HG02943 (cell line): Measurements from ENCODE around the gene HDGF.

Experiments
- ATAC-seq: cut with Tn5 transposase; IDR thresholded peaks from one replicate; pipeline ENCODE4 v1.9.1; 2021; ENCODE audit warnings: mild to moderate bottlenecking, low read depth, moderate library complexity; ENCODE audit not compliant: unreplicated experiment

HDGF gene

GRCh38 chr1:156703741-156704140 lies 47.7 kb downstream of the HDGF start:
- no peak for ATAC-seq

GRCh38 chr1:156703336-156703735 lies 48.1 kb downstream of the HDGF start:
- ATAC-seq = no peak

GRCh38 chr1:156700736-156701531 lies 50.5 kb downstream of the HDGF start:
- no peak for ATAC-seq

GRCh38 chr1:156698995-156699394 lies 52.5 kb downstream of the HDGF start:
- ATAC-seq = no peak

GRCh38 chr1:156697481-156697880 lies 54.0 kb downstream of the HDGF start:
- ATAC-seq = no peak

- ATAC-seq = no peak
Measured at GRCh38 chr1:156696755-156697154, 54.7 kb downstream of the HDGF start.

- no peak for ATAC-seq
Measured at GRCh38 chr1:156694690-156694962, 56.8 kb downstream of the HDGF start.

GRCh38 chr1:156693848-156694689 lies 57.4 kb downstream of the HDGF start:
- no peak for ATAC-seq

GRCh38 chr1:156692925-156693847 lies 58.3 kb downstream of the HDGF start:
- no peak for ATAC-seq

- no peak for ATAC-seq
Measured at GRCh38 chr1:156692441-156692924, 59.0 kb downstream of the HDGF start.
